Activated T-cell treated with anti-CD3 and anti-CD28 coated beads, Interleukin-2, amount 50 U/mL, for 72 hours (primary cell): ENCODE results near the gene PPP1R1A. TPM values are rescaled to one million over a fixed set of nuclear protein-coding genes. Genes with fewer than 3 reads are reported as not detected.

ENCODE experiments used
- ATAC-seq, 2 donors: fragments of 150-1000 bp; cut with Tn5 transposase; replicated peaks in 1 of 2; 2 replicates each; pipeline ENCODE4 v1.10.0; 2021; ENCODE audit warnings: moderate library complexity in 2 of 2, mild to moderate bottlenecking in 1 of 2
- DNase-seq, 2 donors: peaks; one replicate each; pipeline ENCODE4 v3.0.0; 2021 to 2022; ENCODE audit warnings: mixed read lengths in 1 of 2
- H3K27ac Mint-ChIP-seq: one replicate; pipeline ENCODE4 v1.8.0; 2022; ENCODE audit warnings: mild to moderate bottlenecking, moderate library complexity, mixed read lengths
- H3K27me3 Mint-ChIP-seq: one replicate; pipeline ENCODE4 v1.8.0; 2022; ENCODE audit warnings: low read depth, mixed read lengths
- H3K36me3 Mint-ChIP-seq, 2 donors: one replicate each; pipeline ENCODE4 v1.8.0; 2022; ENCODE audit warnings: mixed read lengths in 2 of 2, mild to moderate bottlenecking in 1 of 2; ENCODE audit not compliant: insufficient read depth in 2 of 2
- H3K4me1 Mint-ChIP-seq: one replicate; pipeline ENCODE4 v1.8.0; 2022; ENCODE audit warnings: low read depth, mixed read lengths
- H3K4me3 Mint-ChIP-seq, 2 donors: one replicate each; pipeline ENCODE4 v1.8.0; 2022; ENCODE audit warnings: mild to moderate bottlenecking in 2 of 2, mixed read lengths in 2 of 2, moderate library complexity in 2 of 2
- H3K9me3 Mint-ChIP-seq, 2 donors: one replicate each; pipeline ENCODE4 v1.8.0; 2022; ENCODE audit warnings: mixed read lengths in 2 of 2
- total RNA-seq, 2 donors: library from RNA; stranded (reverse); gene quantifications; one replicate each; pipeline ENCODE4 v1.2.3, GENCODE V29; 2022

PPP1R1A gene
- total RNA-seq, 2 donors from 2014 or later: not detected

DNA sequence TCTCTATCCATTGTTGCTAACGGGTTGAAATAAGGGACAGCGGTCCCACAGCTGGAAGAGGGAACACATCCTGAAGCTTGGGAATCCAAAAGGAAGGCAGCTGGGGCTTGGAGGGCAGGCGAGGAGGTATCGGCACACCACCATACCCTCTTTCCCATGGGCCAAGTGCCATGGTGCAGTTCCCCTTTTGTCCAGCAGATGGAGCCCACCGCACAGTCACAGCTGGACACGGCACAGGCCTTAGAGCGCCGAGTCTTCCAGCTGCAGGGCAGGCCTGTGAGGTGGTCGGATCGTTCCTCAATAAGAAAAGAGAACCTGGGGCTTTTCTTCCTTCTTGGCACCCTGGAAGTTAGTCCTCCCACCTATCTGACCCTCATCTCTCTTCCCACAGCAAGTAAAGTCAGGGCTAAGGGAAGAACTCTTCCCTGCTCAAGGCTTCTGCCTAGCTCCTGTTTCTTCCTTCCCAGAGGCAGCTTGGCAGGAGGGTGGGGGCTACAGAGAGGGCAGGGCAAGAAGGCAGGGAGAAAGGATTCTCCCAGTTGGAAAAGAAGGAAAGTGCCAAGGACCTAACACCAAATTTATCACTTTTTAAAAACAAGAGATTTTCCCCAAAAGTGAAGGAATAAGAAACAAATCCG, 8.6 kb downstream of the PPP1R1A start:
- Mint-ChIP-seq H3K27me3 (peaks cover 19% of the 10 kb centered on the region), H3K36me3 (peaks cover 0 to 1% of the 10 kb centered on the region in 2 donors), H3K9me3 (no peaks in the 10 kb centered on the region), H3K4me3 (no peak overlapping the region), H3K27ac (no peak overlapping the region), H3K4me1 (peaks cover 8% of the 10 kb centered on the region)
- DNase-seq (peak; percentile 80 to 86), ATAC-seq (peak; percentile 92 to 94)

GRCh38 chr12:54579258-54579657, 9.2 kb downstream of the PPP1R1A start:
- Mint-ChIP-seq H3K9me3 (no peaks in the 10 kb centered on the region), H3K27me3 (peaks cover 15% of the 10 kb centered on the region), H3K4me1 (peaks cover 8% of the 10 kb centered on the region), H3K4me3 (no peak overlapping the region), H3K27ac (no peak overlapping the region), H3K36me3 (peaks cover 0 to 1% of the 10 kb centered on the region in 2 donors)
- DNase-seq (no peak), ATAC-seq (peak; percentile 36 to 37)

GRCh38 chr12:54578778-54579177, 9.7 kb downstream of the PPP1R1A start:
- Mint-ChIP-seq H3K36me3 (peaks cover 1 to 2% of the 10 kb centered on the region in 2 donors), H3K9me3 (no peaks in the 10 kb centered on the region), H3K4me1 (peaks cover 8% of the 10 kb centered on the region), H3K4me3 (no peak overlapping the region), H3K27me3 (peaks cover 10% of the 10 kb centered on the region), H3K27ac (no peak overlapping the region)
- no peak for DNase-seq
- no peak for ATAC-seq

- H3K27ac Mint-ChIP-seq: no peak overlapping the region
- H3K9me3 Mint-ChIP-seq: no peaks in the 10 kb centered on the region
- ATAC-seq: no peak
- H3K36me3 Mint-ChIP-seq: peaks cover 1 to 2% of the 10 kb centered on the region in 2 donors
- H3K4me3 Mint-ChIP-seq: no peak overlapping the region
- no peaks in the 10 kb centered on the region for H3K4me1 Mint-ChIP-seq
- DNase-seq: no peak
- H3K27me3 Mint-ChIP-seq: no peaks in the 10 kb centered on the region
These were observed 15.6 kb downstream of the PPP1R1A start for GRCh38 chr12:54572881-54573280.

DNA sequence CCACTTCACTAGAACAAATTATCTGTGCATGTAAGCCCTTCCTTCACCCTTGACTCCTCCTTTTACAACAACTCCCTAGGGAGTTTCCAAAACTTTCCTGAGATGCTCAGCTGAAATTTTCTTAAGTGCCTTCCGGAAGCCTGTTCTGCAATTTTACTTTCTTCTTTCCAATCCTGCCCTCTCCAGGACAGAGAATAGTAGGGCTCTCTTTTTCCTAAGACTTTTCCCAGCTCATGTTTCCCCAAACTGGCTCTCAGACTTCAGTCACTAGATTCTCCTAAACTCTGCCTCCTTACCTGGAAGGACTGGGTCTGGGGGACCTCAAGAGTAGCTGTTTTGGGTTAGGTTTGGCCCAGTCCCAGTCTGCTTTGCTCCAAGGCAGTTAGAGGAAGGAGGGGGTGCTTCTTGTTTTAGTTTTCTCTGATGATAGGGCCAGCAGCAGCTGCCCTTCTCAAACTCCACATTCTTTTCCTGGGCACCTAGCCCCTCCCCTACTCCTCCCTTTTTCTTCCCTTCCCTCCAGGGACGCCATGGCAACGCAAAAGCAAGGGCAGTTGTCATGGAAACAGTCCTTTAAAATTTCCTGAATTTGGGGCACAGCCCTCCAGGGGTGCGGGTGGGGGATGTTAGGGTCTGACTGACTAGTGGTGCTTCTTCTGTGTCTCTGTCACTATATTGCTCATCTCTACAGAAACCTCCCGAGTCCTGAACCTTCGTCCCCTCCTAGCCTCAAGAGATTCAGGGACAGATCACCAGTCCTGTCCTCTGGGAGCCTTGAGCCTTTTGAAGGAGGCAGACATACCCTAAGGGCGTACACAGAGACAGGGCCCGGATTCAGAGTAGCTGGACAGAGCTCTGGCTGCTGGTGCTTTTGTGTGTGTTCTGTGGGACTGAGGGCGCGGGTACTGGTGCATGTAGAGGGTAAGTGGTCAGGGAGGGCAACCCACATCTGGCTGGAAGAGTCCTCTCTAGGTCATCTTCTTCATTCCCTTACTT, 17.0 kb downstream of the PPP1R1A start:
- DNase-seq: no peak
- ATAC-seq: no peak
- Mint-ChIP-seq H3K9me3 (no peaks in the 10 kb centered on the region), H3K36me3 (peaks cover 3% of the 10 kb centered on the region in 2 donors), H3K4me1 (no peaks in the 10 kb centered on the region), H3K27ac (no peak overlapping the region), H3K4me3 (no peak overlapping the region), H3K27me3 (no peaks in the 10 kb centered on the region)

DNA sequence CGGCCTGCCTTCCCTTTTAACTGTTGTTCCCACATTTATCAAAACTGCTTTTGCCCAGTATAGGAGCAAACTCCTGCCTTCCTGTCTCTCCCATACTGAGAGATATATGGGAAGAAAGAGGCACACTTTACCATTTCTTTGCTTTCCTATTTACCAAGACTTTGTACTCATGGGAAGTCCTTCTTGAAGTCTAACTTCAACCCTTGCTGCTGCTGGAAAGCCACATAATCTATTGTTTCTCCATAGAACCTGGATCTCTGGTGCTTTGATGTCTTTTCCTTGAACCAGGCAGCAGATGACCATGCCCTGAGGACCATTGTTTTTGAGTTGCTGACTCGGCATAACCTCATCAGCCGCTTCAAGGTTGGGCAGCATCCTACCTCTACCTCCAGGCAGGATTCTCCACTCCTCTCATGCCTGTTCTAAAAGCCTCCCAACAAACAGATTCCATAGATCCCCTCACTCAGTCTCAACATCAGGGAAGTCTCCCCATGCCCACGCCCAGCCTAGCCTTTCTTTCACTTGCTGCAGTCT, 18.4 kb downstream of the PPP1R1A start:
- no peak for ATAC-seq
- no peaks in the 10 kb centered on the region for H3K27me3 Mint-ChIP-seq
- DNase-seq: no peak
- H3K4me3 Mint-ChIP-seq: no peak overlapping the region
- H3K27ac Mint-ChIP-seq: no peak overlapping the region
- no peaks in the 10 kb centered on the region for H3K4me1 Mint-ChIP-seq
- H3K36me3 Mint-ChIP-seq: peaks cover 2 to 3% of the 10 kb centered on the region in 2 donors
- H3K9me3 Mint-ChIP-seq: no peaks in the 10 kb centered on the region

DNA sequence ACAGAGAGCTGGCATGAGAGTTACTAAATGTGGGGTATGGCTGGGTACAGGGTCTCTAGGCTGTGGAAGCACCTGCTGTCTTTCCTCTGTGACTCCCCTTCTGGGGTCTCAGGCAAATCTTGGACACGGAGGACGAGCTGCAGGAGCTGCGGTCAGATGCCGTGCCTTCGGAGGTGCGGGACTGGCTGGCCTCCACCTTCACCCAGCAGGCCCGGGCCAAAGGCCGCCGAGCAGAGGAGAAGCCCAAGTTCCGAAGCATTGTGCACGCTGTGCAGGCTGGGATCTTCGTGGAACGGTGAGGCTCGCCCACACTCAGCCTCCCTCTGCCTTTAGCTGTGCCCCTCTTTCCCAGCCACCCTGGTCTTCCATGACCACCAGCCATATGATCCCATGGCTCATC, 19.4 kb downstream of the PPP1R1A start:
- Mint-ChIP-seq H3K36me3 (peaks cover 2 to 3% of the 10 kb centered on the region in 2 donors), H3K4me3 (no peak overlapping the region), H3K9me3 (no peaks in the 10 kb centered on the region)

DNA sequence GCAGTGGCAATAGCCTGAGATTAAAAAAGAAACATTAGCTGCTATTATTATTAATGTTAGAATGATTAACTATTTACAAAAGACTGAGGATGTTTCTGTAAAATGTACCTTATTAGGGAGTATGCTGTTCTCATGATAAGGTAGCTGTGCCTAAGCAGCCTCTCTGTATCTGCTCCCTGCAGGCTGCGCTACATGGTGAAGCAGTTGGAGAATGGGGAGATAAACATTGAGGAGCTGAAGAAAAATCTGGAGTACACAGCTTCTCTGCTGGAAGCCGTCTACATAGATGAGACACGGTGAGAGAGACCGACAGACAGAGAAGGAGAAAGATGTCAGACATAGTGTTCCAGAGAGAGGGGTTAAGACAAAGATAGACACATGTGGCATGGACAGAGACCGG, 21.7 kb downstream of the PPP1R1A start:
- H3K36me3 Mint-ChIP-seq: peaks cover 1 to 2% of the 10 kb centered on the region in 2 donors
- no peak overlapping the region for H3K4me3 Mint-ChIP-seq
- no peaks in the 10 kb centered on the region for H3K9me3 Mint-ChIP-seq
- no peak for DNase-seq
- ATAC-seq: no peak
- no peaks in the 10 kb centered on the region for H3K27me3 Mint-ChIP-seq
- no peak overlapping the region for H3K27ac Mint-ChIP-seq
- H3K4me1 Mint-ChIP-seq: peaks cover 6% of the 10 kb centered on the region

More for the DNA sequence above, 19.4 kb downstream of the PPP1R1A start:
- Mint-ChIP-seq H3K4me1 (no peaks in the 10 kb centered on the region), H3K27ac (no peak overlapping the region), H3K27me3 (no peaks in the 10 kb centered on the region)
- ATAC-seq (no peak), DNase-seq (no peak)

GRCh38 chr12:54565986-54566544, 22.4 kb downstream of the PPP1R1A start:
- Mint-ChIP-seq H3K4me3 (no peak overlapping the region), H3K4me1 (peaks cover 13% of the 10 kb centered on the region), H3K9me3 (no peaks in the 10 kb centered on the region), H3K36me3 (peaks cover 1 to 2% of the 10 kb centered on the region in 2 donors), H3K27me3 (no peaks in the 10 kb centered on the region), H3K27ac (no peak overlapping the region)
- ATAC-seq (no peak), DNase-seq (no peak)

- peaks cover 19% of the 10 kb centered on the region for H3K4me1 Mint-ChIP-seq
- H3K36me3 Mint-ChIP-seq: peaks cover 1 to 2% of the 10 kb centered on the region in 2 donors
- H3K9me3 Mint-ChIP-seq: no peaks in the 10 kb centered on the region
- H3K4me3 Mint-ChIP-seq: no peak overlapping the region
- H3K27ac Mint-ChIP-seq: no peak overlapping the region
- ATAC-seq (no peak), DNase-seq (no peak)
- H3K27me3 Mint-ChIP-seq: no peaks in the 10 kb centered on the region
These were observed 23.0 kb downstream of the PPP1R1A start for GRCh38 chr12:54565310-54565985.

GRCh38 chr12:54564768-54565167, 23.7 kb downstream of the PPP1R1A start:
- H3K27ac Mint-ChIP-seq: no peak overlapping the region

GRCh38 chr12:54563787-54564186, 24.7 kb downstream of the PPP1R1A start:
- peaks cover 31% of the 10 kb centered on the region for H3K4me1 Mint-ChIP-seq
- no peak overlapping the region for H3K27ac Mint-ChIP-seq
- DNase-seq: no peak
- ATAC-seq: no peak
- H3K9me3 Mint-ChIP-seq: no peaks in the 10 kb centered on the region
- peaks cover 2 to 3% of the 10 kb centered on the region in 2 donors for H3K36me3 Mint-ChIP-seq
- no peaks in the 10 kb centered on the region for H3K27me3 Mint-ChIP-seq
- no peak overlapping the region for H3K4me3 Mint-ChIP-seq

More at GRCh38 chr12:54564768-54565167, 23.7 kb downstream of the PPP1R1A start:
- Mint-ChIP-seq H3K36me3 (peaks cover 2 to 3% of the 10 kb centered on the region in 2 donors), H3K4me1 (peaks cover 26% of the 10 kb centered on the region), H3K9me3 (no peaks in the 10 kb centered on the region), H3K4me3 (no peak overlapping the region), H3K27me3 (no peaks in the 10 kb centered on the region)
- DNase-seq (no peak), ATAC-seq (no peak)
